ENCODE measurements around the gene ZNF595. TPM values are rescaled to one million over a fixed set of nuclear protein-coding genes. Genes with fewer than 3 reads are reported as not detected.

ZNF595 gene
- total RNA-seq, 1 experiment from 2014 or later: 24.5 TPM

GRCh38 chr4:121408-122084 is 68.4 kb downstream of the ZNF595 start:
- H3K4me1 Mint-ChIP-seq: peaks cover 7% of the 10 kb centered on the region
- ATAC-seq (no peak), DNase-seq (ENCODE audit: low spot score) (no peak)
- peaks cover 17% of the 10 kb centered on the region for H3K36me3 Mint-ChIP-seq
- H3K4me3 Mint-ChIP-seq: no peak overlapping the region
- TF ChIP-seq ETV6 (CRISPR knock-in tag; IDR thresholded peaks at IDR 0.05) (no peak), ZNF281 (CRISPR knock-in tag; IDR thresholded peaks at IDR 0.05) (no peak), KAT7 (CRISPR knock-in tag; IDR thresholded peaks at IDR 0.05; ENCODE audit: borderline replicate concordance) (no peak), SP1 (CRISPR knock-in tag; conservative IDR thresholded peaks at IDR 0.05) (no peak), TEAD4 (CRISPR knock-in tag; IDR thresholded peaks at IDR 0.05) (no peak), ZNF512 (CRISPR knock-in tag; IDR thresholded peaks at IDR 0.05; ENCODE audit: borderline replicate concordance) (no peak), CDX4 (CRISPR knock-in tag; IDR thresholded peaks at IDR 0.05; ENCODE audit: borderline replicate concordance) (no peak), FOXJ3 (CRISPR knock-in tag; IDR thresholded peaks at IDR 0.05; ENCODE audit: borderline replicate concordance) (no peak), ZNF263 (CRISPR knock-in tag; IDR thresholded peaks at IDR 0.05; ENCODE audit: low read depth) (no peak), AFF4 (CRISPR knock-in tag; IDR thresholded peaks at IDR 0.05; ENCODE audit: borderline replicate concordance) (no peak), FOXP4 (CRISPR knock-in tag; IDR thresholded peaks at IDR 0.05) (no peak), GABPB1 (CRISPR knock-in tag; IDR thresholded peaks at IDR 0.05) (no peak), TCF7 (CRISPR knock-in tag; IDR thresholded peaks at IDR 0.05; ENCODE audit: low read depth) (no peak), ZNF138 (CRISPR knock-in tag; conservative IDR thresholded peaks at IDR 0.05) (no peak), NR1H2 (CRISPR knock-in tag; IDR thresholded peaks at IDR 0.05) (no peak), HMGA2 (CRISPR knock-in tag; IDR thresholded peaks at IDR 0.05) (no peak), SMAD3 (CRISPR knock-in tag; IDR thresholded peaks at IDR 0.05; ENCODE audit: borderline replicate concordance) (no peak), SOX15 (CRISPR knock-in tag; IDR thresholded peaks at IDR 0.05) (no peak), ZNF532 (CRISPR knock-in tag; IDR thresholded peaks at IDR 0.05; ENCODE audit: borderline replicate concordance) (no peak), ZBTB21 (CRISPR knock-in tag; IDR thresholded peaks at IDR 0.05; ENCODE audit: borderline replicate concordance) (no peak)
- no peak overlapping the region for H3K27ac Mint-ChIP-seq
- ChIA-PET POLR2A (no interaction called here), CTCF (no interaction called here)
- H3K9me3 Mint-ChIP-seq: peaks cover 12% of the 10 kb centered on the region
- H3K27me3 Mint-ChIP-seq (ENCODE audit: low read depth): peaks cover 30% of the 10 kb centered on the region
